BJ (cell line): Measurements from ENCODE around the gene SMYD3. TPM values are rescaled to one million over a fixed set of nuclear protein-coding genes. Genes with fewer than 3 reads are reported as not detected.
A peak's percentile ranks its signal among the peaks of the same experiment; 100 is the strongest.

Source experiments
- CTCF ChIA-PET: fragments of 350-600 bp; formaldehyde crosslinking; extraction: SDS; loops from one replicate; lab custom pipeline; 2021; ENCODE audit warnings: antibody characterized with exemption, inconsistent platforms; lab: Yijun Ruan, JAX
- POLR2A ChIA-PET: fragments of 300-600 bp; sonication (Branson Sonifier 250); formaldehyde crosslinking; extraction: SDS; loops from one replicate; lab custom pipeline; 2021; ENCODE audit warnings: antibody characterized with exemption; lab: Charles Lee
- DNase-seq: peaks from one replicate; pipeline ENCODE4 v3.0.0-alpha.2; 2011; ENCODE audit warnings: low read depth
- H3K27me3 ChIP-seq: 2 replicates; pipeline ENCODE4 v1.6.0; 2011; ENCODE audit warnings: low read length; ENCODE audit not compliant: control insufficient read depth, insufficient read depth
- H3K36me3 ChIP-seq: 2 replicates; pipeline ENCODE4 v1.5.1; 2011; ENCODE audit warnings: low read length; ENCODE audit not compliant: control insufficient read depth, insufficient read depth
- H3K4me3 ChIP-seq: 2 replicates; pipeline ENCODE4 v1.5.1; 2011; ENCODE audit warnings: low read depth, mild to moderate bottlenecking, control low read depth, low read length
- CTCF ChIP-seq: IDR thresholded peaks from 2 replicates; pipeline ENCODE4 v1.5.1; 2011; ENCODE audit warnings: low read depth, mild to moderate bottlenecking, control low read depth, inconsistent platforms, low read length, moderate library complexity; ENCODE audit not compliant: insufficient read depth
- polyA plus RNA-seq: library from polyadenylated mRNA; depleted of rRNA; stranded (reverse); fragments of >200 nt; gene quantifications from 2 replicates; pipeline ENCODE4 v1.2.3, GENCODE V29; 2011

The SMYD3 gene
- polyA plus RNA-seq, 1 experiment, result 26.1 TPM

DNA sequence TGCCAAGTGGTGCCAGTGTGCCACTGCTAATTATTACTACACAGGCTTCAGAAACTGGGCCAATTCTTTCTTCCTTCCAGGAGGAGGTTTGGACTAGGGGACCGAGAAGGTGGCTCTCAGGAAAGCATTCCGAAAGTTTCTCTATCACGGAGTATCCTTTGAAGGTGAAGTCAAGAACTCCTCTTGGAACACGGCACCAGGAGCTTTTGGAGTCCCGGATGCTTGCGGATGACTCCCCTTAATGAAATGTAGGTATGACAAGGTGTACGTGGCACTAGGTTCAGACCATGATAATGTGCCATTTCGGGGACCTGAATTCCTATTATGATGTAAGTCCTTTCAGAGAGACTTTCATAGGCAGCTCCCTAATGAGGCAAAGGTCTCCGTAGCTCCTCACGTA, 718.2 kb downstream of the SMYD3 start:
- TF ChIP-seq CTCF, result no peak
- Histone ChIP-seq H3K36me3 (no peaks in the 10 kb centered on the region), H3K27me3 (no peaks in the 10 kb centered on the region), H3K4me3 (no peak overlapping the region)
- no peak for DNase-seq
- CTCF ChIA-PET, result interaction anchor here (1.7 kb wide), 2 partner anchors 10 to 15 kb away, joined by 5 to 7 read pairs; no protein-coding TSS in a partner anchor
- POLR2A ChIA-PET, result no interaction called here

- ChIA-PET CTCF (interaction anchor here (1.7 kb wide), 1 partner anchor 14 kb away, joined by 5 read pairs; no protein-coding TSS in a partner anchor), POLR2A (interaction anchor here (0.7 kb wide), 1 partner anchor 371 kb away, joined by 5 read pairs; no protein-coding TSS in a partner anchor)
- no peaks in the 10 kb centered on the region for H3K36me3 ChIP-seq
- no peak for TF ChIP-seq CTCF
- DNase-seq, result peak; percentile 93
- H3K4me3 ChIP-seq, result no peak overlapping the region
- no peaks in the 10 kb centered on the region for H3K27me3 ChIP-seq
Observed at GRCh38 chr1:245788269-245788668, 718.8 kb downstream of the SMYD3 start.

GRCh38 chr1:245786948-245787347, 720.1 kb downstream of the SMYD3 start:
- CTCF ChIA-PET, result interaction anchor here (0.8 to 1.9 kb wide), 2 partner anchors 19 to 634 kb away, joined by 3 to 4 read pairs; no protein-coding TSS in a partner anchor
- no peak overlapping the region for H3K4me3 ChIP-seq
- POLR2A ChIA-PET, result interaction anchor here (0.6 kb wide), 1 partner anchor 632 kb away, joined by 3 read pairs; the partner anchor contains the start of gene KIF26B
- no peak for DNase-seq
- TF ChIP-seq CTCF, result no peak
- H3K36me3 ChIP-seq, result no peaks in the 10 kb centered on the region
- H3K27me3 ChIP-seq, result no peaks in the 10 kb centered on the region

GRCh38 chr1:245779797-245780755, 727.0 kb downstream of the SMYD3 start:
- Histone ChIP-seq H3K4me3 (no peak overlapping the region), H3K27me3 (no peaks in the 10 kb centered on the region), H3K36me3 (no peaks in the 10 kb centered on the region)
- POLR2A ChIA-PET, result no interaction called here
- CTCF ChIA-PET, result no interaction called here
- no peak for TF ChIP-seq CTCF
- no peak for DNase-seq

DNA sequence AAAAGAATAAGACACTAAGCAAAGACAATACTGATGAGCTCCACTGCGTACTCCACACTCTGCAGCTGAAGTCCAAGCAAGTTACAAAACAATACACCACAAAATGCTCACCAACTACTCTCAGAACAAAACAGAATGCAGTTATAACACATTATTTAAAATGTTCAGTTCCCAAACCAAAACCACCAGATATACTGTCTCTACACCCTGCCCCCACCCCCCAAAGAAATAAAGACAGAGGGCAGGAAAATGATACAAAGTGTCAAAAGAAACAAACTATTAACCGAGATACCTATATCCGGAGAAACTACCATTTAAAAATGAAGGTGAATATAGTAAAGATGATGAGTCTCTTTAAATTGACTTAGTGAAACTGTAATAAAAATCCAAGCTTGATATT, 729.3 kb downstream of the SMYD3 start:
- no peak for DNase-seq
- Histone ChIP-seq H3K36me3 (no peaks in the 10 kb centered on the region), H3K27me3 (no peaks in the 10 kb centered on the region), H3K4me3 (no peak overlapping the region)
- TF ChIP-seq CTCF, result no peak
- CTCF ChIA-PET, result no interaction called here
- POLR2A ChIA-PET, result no interaction called here
